Stimulated activated CD8-positive, alpha-beta memory T cell treated with anti-CD3 and anti-CD28 coated beads, Interleukin-7, amount 100 ng/mL, for 1 hour (primary cell): ENCODE measurements around the gene PPFIA1.
"Not testable (repeated sequence)": the region's sequence is repeated elsewhere in the genome, so short reads cannot be mapped to it uniquely, and the experiment has no call there.

Experiments used
- DNase-seq, 2 donors: peaks; one replicate each; pipeline ENCODE4 v3.0.0-alpha.2; 2020; ENCODE audit warnings: low read depth in 2 of 2

PPFIA1 gene

DNA sequence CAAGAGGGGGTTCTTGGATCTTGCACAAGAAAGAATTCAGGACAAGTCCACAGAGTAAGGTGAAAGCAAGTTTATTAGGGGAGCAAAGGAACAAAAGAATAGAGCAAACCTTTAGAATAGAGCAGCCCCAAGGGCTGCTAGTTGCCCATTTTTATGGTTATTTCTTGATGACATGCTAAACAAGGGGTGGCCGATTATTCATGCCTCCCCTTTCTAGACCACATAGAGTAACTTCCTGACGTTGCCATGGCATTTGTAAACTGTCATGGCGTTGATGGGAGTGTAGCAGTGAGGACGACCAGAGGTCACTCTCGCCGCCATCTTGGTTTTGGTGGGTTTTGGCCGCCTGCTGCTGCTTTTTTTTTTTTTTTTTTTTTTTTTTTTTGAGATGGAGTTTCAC lies 120.4 kb downstream of the PPFIA1 start:
- not testable (repeated sequence) for DNase-seq

DNA sequence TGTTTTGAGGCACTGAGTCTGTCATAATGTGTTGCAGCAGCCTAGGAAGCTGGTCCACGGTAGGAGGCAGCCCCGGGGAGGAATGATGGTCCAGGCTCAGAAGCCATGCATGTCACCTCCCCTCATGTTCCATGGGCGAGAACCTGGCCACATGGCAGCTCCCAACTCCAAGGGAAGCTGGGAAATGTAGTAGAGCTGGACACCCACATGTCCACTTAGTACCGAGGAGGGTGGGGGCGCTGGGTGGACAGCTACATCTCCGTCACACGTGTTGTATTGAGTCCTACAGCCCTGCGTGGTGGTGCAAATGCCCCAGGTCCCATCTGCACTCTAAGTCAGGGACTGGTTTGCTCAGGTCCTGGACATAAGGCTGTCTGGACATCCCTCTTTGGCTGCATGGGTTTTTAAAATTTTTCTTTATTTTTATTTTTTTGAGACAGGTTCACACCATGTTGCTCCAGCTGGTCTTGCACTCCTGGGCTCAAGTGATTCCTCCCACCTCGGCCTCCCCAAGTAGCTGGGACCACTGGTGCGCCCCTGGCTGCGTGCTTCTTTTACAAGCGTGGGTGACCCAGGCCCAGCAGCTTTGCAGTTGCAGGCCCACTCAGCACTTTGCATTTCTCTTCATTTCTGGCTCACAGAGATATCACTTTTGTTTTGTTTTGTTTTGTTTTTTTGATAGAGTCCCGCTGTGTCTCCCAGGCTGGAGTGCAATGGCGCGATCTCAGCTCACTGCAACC lies 123.9 kb downstream of the PPFIA1 start:
- no peak for DNase-seq

DNA sequence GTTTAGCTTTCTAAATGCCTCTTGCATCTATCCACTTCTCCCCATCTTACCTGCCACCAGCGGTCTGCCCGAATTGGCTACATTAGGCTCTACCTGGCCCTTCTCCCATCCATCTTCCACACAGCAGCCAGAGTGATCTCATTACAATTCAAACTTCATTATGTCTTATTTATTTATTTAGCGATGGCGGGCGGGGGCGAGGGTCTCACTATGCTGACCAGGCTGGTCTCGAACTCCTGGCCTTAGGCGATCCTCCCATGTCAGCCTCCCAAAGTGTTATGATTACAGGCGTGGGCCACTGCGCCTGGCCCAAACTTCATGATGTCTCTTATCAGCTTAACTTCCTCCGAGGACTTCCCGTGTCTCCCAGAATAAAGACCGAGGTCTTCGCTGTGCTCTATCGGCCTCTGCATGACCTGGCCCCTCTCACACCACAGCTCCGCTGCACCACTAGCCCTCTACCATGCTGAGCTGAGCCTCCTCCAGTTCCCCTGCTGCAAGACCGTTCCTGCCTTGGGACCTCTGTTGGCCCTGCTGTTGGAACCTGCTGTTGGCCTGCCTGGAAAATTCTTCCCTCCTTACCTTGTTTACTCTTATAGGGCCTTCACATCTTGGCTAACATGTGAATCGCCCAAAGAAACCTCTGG lies 127.0 kb downstream of the PPFIA1 start:
- DNase-seq: no peak

- peak; percentile 13 to 20 for DNase-seq
Measured at GRCh38 chr11:70397983-70398833, 127.7 kb downstream of the PPFIA1 start, which contains the start of gene CTTN. CTTN (plus strand) TSS chr11:70398529; CDS start chr11:70407298, 8,769 bp downstream.

DNA sequence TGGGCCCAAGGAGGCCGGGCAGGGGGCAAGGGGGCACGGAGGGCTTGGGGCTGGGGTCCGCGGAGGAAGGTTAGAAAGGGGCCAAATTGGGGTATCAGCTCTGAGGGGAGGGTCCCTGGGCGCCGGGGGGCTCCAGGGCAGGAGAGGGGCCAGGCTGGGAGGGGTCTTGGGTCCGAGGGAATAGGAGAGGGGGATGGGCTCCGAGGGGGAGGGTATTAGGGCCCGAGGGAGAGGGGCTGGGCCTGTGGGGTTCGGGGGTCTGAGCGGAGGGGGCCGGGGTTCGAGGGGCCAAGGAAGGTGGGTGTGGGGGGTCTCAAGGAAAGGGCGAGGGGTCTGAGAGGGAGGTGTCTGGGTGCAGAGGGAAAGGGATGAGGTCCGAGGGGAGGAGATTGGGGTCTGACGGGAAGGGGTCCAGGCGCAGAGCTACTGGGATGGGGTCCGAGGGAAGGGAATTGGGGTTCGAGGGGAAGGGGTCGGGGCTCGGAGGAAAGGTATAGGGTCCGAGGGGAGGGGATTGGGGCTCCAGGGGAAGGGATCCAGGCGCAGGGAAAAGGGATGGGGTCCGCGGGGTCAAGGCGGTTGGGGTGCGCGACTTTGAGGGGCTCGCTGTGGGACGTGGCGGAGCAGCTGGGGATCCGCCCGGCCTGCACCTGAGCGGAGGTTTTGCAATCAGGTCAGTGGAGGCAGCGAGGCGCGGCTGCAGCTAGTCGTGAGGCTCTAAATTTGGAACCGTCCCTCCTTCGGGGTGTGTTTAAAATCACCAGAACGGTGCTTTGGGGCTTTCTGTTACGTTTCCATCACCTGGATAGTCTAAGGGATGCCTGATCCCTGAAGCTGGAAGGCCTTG lies 128.6 kb downstream of the PPFIA1 start:
- no peak for DNase-seq

- no peak for DNase-seq
Measured at GRCh38 chr11:70399681-70400112, 129.2 kb downstream of the PPFIA1 start.

GRCh38 chr11:70400643-70401042 lies 130.2 kb downstream of the PPFIA1 start:
- DNase-seq: no peak

DNA sequence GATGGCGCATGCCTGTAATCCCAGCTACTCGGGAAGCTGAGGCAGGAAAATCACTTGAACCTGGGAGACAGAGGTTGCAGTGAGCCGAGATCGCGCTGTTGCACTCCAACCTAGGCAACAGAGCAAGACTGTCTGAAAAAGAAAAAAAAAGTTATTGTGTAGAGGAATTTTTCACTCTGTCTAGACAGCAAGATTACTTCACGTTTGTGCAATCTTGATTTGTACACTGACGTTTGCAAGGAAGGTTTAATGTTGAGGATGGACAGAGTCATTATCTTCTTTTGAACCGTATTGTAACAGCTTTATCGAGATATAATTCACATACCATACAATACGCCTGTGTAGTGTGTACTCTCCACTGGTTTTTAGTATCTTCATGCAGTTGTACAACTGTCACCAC lies 131.5 kb downstream of the PPFIA1 start:
- DNase-seq: no peak

DNA sequence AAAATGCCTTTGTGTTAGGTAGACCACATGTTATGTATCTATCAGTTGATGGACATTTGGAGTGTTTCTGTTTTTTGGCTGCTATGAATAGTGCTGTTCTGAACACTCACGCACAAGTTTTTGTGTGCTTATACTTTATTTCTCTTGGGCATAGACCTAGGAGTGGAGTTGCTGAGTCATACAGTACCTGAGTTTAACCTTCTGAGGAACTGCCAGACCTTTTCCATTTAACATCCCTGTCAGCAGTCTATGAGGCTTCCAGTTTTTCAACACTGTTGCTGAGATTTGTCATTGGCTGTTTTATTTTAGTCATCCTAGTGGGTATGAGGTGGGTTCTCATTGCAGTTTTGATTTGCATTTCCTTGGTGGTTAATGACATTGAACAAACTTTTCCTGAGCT lies 132.2 kb downstream of the PPFIA1 start:
- no peak for DNase-seq

- no peak for DNase-seq
Measured at GRCh38 chr11:70404244-70404643, 133.8 kb downstream of the PPFIA1 start.

GRCh38 chr11:70405679-70406395 lies 135.3 kb downstream of the PPFIA1 start:
- DNase-seq: no peak

DNA sequence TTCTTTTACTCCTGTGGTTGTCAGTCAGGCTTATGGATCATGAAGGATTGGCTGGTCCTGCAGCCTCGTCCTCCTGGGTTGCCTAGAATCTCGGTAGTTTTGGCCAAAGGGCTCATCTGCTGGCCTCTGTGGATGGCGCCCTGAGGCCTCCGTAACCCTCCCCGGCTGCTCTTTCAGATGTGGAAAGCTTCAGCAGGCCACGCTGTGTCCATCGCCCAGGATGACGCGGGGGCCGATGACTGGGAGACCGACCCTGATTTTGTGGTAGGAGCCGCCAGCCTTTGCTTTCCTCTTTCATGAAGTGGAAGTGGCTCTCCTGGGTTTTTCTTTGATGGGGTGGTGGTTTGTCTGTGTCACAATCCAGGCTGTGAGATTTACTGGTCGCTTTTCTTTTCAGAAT lies 136.6 kb downstream of the PPFIA1 start:
- DNase-seq: no peak

DNA sequence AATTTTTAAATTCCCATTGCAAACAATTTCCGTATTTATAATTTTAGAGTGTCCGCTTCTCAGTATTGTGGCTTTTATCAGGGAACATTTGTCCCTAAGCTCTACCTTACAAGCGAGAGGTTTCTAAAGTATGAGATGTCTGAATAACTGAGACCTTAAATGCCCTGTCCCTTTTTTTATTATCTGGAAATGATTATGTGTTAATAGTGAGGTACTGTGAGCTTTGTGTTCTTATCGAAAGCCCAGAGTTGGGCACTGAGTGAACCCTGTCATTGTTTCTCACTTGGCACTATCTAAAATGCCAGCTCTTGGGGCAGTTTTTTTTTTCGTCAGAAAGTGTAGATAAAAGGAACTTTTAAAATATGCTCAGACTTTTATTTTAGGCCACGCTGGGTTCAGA lies 137.3 kb downstream of the PPFIA1 start:
- DNase-seq: no peak

- not testable (repeated sequence) for DNase-seq
Measured at GRCh38 chr11:70408326-70408725, 137.8 kb downstream of the PPFIA1 start.

- no peak for DNase-seq
Measured at GRCh38 chr11:70409437-70409836, 138.9 kb downstream of the PPFIA1 start.

DNA sequence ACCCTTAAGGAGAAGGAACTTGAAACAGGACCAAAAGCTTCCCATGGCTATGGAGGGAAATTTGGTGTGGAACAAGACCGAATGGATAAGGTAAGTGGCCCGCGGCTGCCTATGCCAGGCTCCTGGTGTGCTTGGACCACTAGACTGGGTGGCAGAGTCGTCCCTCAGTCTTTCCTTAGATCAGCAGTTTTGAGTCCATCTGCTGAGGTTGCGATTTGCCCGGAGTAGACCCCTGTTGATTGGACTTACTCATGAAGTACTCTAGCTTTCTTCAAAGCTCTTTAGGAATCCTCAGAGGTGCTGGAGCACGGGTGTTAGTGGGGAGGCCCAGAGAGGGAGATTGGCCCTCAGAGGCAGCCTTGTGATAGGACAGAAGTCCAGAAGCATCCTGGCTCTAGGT lies 139.4 kb downstream of the PPFIA1 start:
- DNase-seq: no peak

- DNase-seq: no peak
Measured at GRCh38 chr11:70410276-70411205, 140.1 kb downstream of the PPFIA1 start.

GRCh38 chr11:70411713-70412452 lies 141.4 kb downstream of the PPFIA1 start:
- DNase-seq: no peak

- DNase-seq: no peak
Measured at GRCh38 chr11:70413151-70413550, 142.7 kb downstream of the PPFIA1 start.
